GM21717 (cell line): Measurements from ENCODE around the gene ACOT9.
A peak's percentile ranks its signal among the peaks of the same experiment; 100 is the strongest.
"Not testable (repeated sequence)": the region's sequence is repeated elsewhere in the genome, so short reads cannot be mapped to it uniquely, and the experiment has no call there.

Source experiments
- ATAC-seq: cut with Tn5 transposase; IDR thresholded peaks from one replicate; pipeline ENCODE4 v1.9.1; 2021; ENCODE audit warnings: mild to moderate bottlenecking, moderate library complexity; ENCODE audit not compliant: unreplicated experiment

ACOT9 gene

GRCh38 chrX:23742697-23743622 lies at the start of gene ACOT9:
Gene ACOT9, minus strand, starts transcription at chrX:23743276. Its CDS starts 132 bp downstream, at chrX:23743144.
- peak; percentile 95 for ATAC-seq

GRCh38 chrX:23790155-23790497 lies 47.0 kb upstream of the ACOT9 start:
- no peak for ATAC-seq

GRCh38 chrX:23789386-23790154 lies 46.5 kb upstream of the ACOT9 start:
- no peak for ATAC-seq

GRCh38 chrX:23788946-23789345 lies 45.9 kb upstream of the ACOT9 start:
- ATAC-seq: no peak

GRCh38 chrX:23788521-23788920 lies 45.4 kb upstream of the ACOT9 start:
- no peak for ATAC-seq

GRCh38 chrX:23787745-23788118 lies 44.7 kb upstream of the ACOT9 start:
- no peak for ATAC-seq

GRCh38 chrX:23786268-23786815 lies 43.3 kb upstream of the ACOT9 start:
- ATAC-seq: no peak

GRCh38 chrX:23785580-23785979 lies 42.5 kb upstream of the ACOT9 start:
- no peak for ATAC-seq

- ATAC-seq: no peak
These were observed 41.6 kb upstream of the ACOT9 start for GRCh38 chrX:23784470-23785331.

GRCh38 chrX:23783589-23784469 lies 40.8 kb upstream of the ACOT9 start:
- no peak for ATAC-seq

GRCh38 chrX:23782863-23783588 lies 40.0 kb upstream of the ACOT9 start, which contains the start of gene SAT1:
Gene SAT1, plus strand, starts transcription at chrX:23783173. Its CDS starts 179 bp downstream, at chrX:23783352.
- ATAC-seq: peak; percentile 82

GRCh38 chrX:23782455-23782854 lies 39.4 kb upstream of the ACOT9 start:
- no peak for ATAC-seq

- ATAC-seq: no peak
These were observed 35.9 kb upstream of the ACOT9 start for GRCh38 chrX:23779025-23779424.

GRCh38 chrX:23776363-23776762 lies 33.3 kb upstream of the ACOT9 start:
- ATAC-seq: no peak

GRCh38 chrX:23773601-23774175 lies 30.6 kb upstream of the ACOT9 start:
- ATAC-seq: peak; percentile 75

GRCh38 chrX:23771086-23771485 lies 28.0 kb upstream of the ACOT9 start:
- ATAC-seq: not testable (repeated sequence)

- ATAC-seq: no peak
These were observed 27.1 kb upstream of the ACOT9 start for GRCh38 chrX:23770142-23770541.

- peak; percentile 59 for ATAC-seq
These were observed 23.8 kb upstream of the ACOT9 start for GRCh38 chrX:23766650-23767551.
